ENCODE results near the gene VAPB.

The VAPB gene

GRCh38 chr20:58403272-58403671, 14.2 kb downstream of the VAPB start:
- Histone ChIP-seq H3K4me3 (ENCODE audit: low read length) (no peak overlapping the region), H3K4me2 (ENCODE audit: low read length) (no peak overlapping the region), H3K27me3 (ENCODE audit: insufficient read depth, low read length, poor library complexity) (no peaks in the 10 kb centered on the region), H3K79me2 (ENCODE audit: control insufficient read depth, insufficient read depth, low read length) (peaks cover 65% of the 10 kb centered on the region), H3K79me1 (ENCODE audit: low read length) (peaks cover 42% of the 10 kb centered on the region), H3K36me3 (ENCODE audit: control insufficient read depth, insufficient read depth, low read length) (no peaks in the 10 kb centered on the region), H3K4ac (ENCODE audit: low read depth, low read length) (no peak overlapping the region), H3K27ac (ENCODE audit: low read depth, low read length) (no peak overlapping the region), H2AK5ac (ENCODE audit: low read length) (no peak overlapping the region), H2BK120ac (ENCODE audit: low read depth, low read length) (no peak overlapping the region), H2BK5ac (ENCODE audit: low read length) (no peak overlapping the region), H3K56ac (ENCODE audit: low read length) (no peak overlapping the region), H4K8ac (ENCODE audit: low read depth, low read length) (no peak overlapping the region), H3K23ac (ENCODE audit: low read length) (no peak overlapping the region), H3K4me1 (ENCODE audit: control insufficient read depth, low read depth, low read length) (peaks cover 4% of the 10 kb centered on the region), H3K18ac (ENCODE audit: low read length) (no peak overlapping the region), H2BK15ac (replicated peaks; ENCODE audit: low read depth) (no peak overlapping the region), H3K9ac (ENCODE audit: low read length) (no peak overlapping the region), H4K5ac (ENCODE audit: low read length) (no peak overlapping the region)
- DNase-seq: no peak
- no CpG with 5 or more reads among the region's 3 CpGs for WGBS (ENCODE audit: extremely low coverage, insufficient coverage, low lambda C conversion rate)

- no peak overlapping the region for H3K4me2 ChIP-seq (ENCODE audit: low read length)
Observed at GRCh38 chr20:58405504-58406291, 16.7 kb downstream of the VAPB start.

GRCh38 chr20:58406422-58407001, 17.5 kb downstream of the VAPB start:
- Histone ChIP-seq H3K18ac (ENCODE audit: low read length) (no peak overlapping the region), H3K4me3 (ENCODE audit: low read length) (no peak overlapping the region), H3K79me1 (ENCODE audit: low read length) (peaks cover 32% of the 10 kb centered on the region), H3K23ac (ENCODE audit: low read length) (no peak overlapping the region), H3K56ac (ENCODE audit: low read length) (no peak overlapping the region), H2BK120ac (ENCODE audit: low read depth, low read length) (no peak overlapping the region), H4K8ac (ENCODE audit: low read depth, low read length) (no peak overlapping the region), H2BK15ac (replicated peaks; ENCODE audit: low read depth) (no peak overlapping the region), H2AK5ac (ENCODE audit: low read length) (no peak overlapping the region), H2BK5ac (ENCODE audit: low read length) (no peak overlapping the region), H3K79me2 (ENCODE audit: control insufficient read depth, insufficient read depth, low read length) (peaks cover 57% of the 10 kb centered on the region), H4K5ac (ENCODE audit: low read length) (no peak overlapping the region), H3K4me1 (ENCODE audit: control insufficient read depth, low read depth, low read length) (peaks cover 4% of the 10 kb centered on the region), H3K4ac (ENCODE audit: low read depth, low read length) (no peak overlapping the region), H3K27ac (ENCODE audit: low read depth, low read length) (no peak overlapping the region), H3K27me3 (ENCODE audit: insufficient read depth, low read length, poor library complexity) (no peaks in the 10 kb centered on the region), H3K4me2 (ENCODE audit: low read length) (no peak overlapping the region), H3K36me3 (ENCODE audit: control insufficient read depth, insufficient read depth, low read length) (no peaks in the 10 kb centered on the region), H3K9ac (ENCODE audit: low read length) (no peak overlapping the region)
- DNase-seq: no peak
- WGBS (ENCODE audit: extremely low coverage, insufficient coverage, low lambda C conversion rate): no CpG with 5 or more reads among the region's 4 CpGs

More at GRCh38 chr20:58405504-58406291, 16.7 kb downstream of the VAPB start:
- no peak for DNase-seq
- H3K23ac ChIP-seq (ENCODE audit: low read length): no peak overlapping the region
- no peak overlapping the region for H3K4me3 ChIP-seq (ENCODE audit: low read length)
- H2BK5ac ChIP-seq (ENCODE audit: low read length): no peak overlapping the region
- no peak overlapping the region for H3K27ac ChIP-seq (ENCODE audit: low read depth, low read length)
- H3K79me1 ChIP-seq (ENCODE audit: low read length): peaks cover 34% of the 10 kb centered on the region
- no peak overlapping the region for H3K4ac ChIP-seq (ENCODE audit: low read depth, low read length)
- no CpG with 5 or more reads among the region's 11 CpGs for WGBS (ENCODE audit: extremely low coverage, insufficient coverage, low lambda C conversion rate)
- H4K8ac ChIP-seq (ENCODE audit: low read depth, low read length): no peak overlapping the region
- H2BK120ac ChIP-seq (ENCODE audit: low read depth, low read length): no peak overlapping the region
- no peaks in the 10 kb centered on the region for H3K27me3 ChIP-seq (ENCODE audit: insufficient read depth, low read length, poor library complexity)
- H2BK15ac ChIP-seq (replicated peaks; ENCODE audit: low read depth): no peak overlapping the region
- H2AK5ac ChIP-seq (ENCODE audit: low read length): no peak overlapping the region
- H3K18ac ChIP-seq (ENCODE audit: low read length): no peak overlapping the region
- H3K56ac ChIP-seq (ENCODE audit: low read length): no peak overlapping the region
- no peaks in the 10 kb centered on the region for H3K36me3 ChIP-seq (ENCODE audit: control insufficient read depth, insufficient read depth, low read length)
- H3K79me2 ChIP-seq (ENCODE audit: control insufficient read depth, insufficient read depth, low read length): peaks cover 58% of the 10 kb centered on the region
- no peak overlapping the region for H4K5ac ChIP-seq (ENCODE audit: low read length)
- no peak overlapping the region for H3K9ac ChIP-seq (ENCODE audit: low read length)
- H3K4me1 ChIP-seq (ENCODE audit: control insufficient read depth, low read depth, low read length): peaks cover 4% of the 10 kb centered on the region

DNA sequence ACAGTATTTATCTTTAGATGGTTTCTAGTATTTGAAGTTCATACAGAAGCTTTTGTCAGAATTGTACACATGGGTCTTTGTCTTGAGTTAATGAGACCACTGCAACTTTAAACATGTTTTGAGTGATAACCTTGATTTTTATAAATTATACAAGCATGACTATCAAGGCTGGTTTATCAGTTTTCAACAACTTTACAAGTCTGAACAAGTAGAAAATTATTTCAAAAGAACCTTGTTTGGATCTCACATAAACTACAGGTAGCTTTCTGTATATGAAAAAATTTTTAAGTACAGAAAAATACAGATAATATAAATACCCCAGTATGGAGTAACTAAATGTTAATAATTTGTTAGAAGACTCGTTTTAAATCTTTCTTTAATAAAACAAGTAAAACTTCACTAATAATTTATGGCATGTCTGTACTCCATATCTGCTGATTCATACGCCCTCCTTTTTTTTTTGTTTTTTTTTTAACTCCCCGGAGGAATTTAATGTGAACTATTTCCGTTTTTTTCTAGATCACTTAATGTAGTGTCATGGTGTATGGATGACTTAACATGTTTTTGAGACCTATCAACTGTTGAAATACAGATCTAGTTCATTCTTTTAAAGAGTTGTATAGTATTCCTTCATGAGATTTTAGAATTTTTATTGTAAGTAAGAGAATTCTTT, 18.3 kb downstream of the VAPB start:
- Histone ChIP-seq H3K4me2 (ENCODE audit: low read length) (no peak overlapping the region), H4K5ac (ENCODE audit: low read length) (no peak overlapping the region), H2BK5ac (ENCODE audit: low read length) (no peak overlapping the region), H3K23ac (ENCODE audit: low read length) (no peak overlapping the region), H3K18ac (ENCODE audit: low read length) (no peak overlapping the region), H3K27ac (ENCODE audit: low read depth, low read length) (no peak overlapping the region), H3K9ac (ENCODE audit: low read length) (no peak overlapping the region), H3K79me1 (ENCODE audit: low read length) (peaks cover 30% of the 10 kb centered on the region), H3K4me3 (ENCODE audit: low read length) (no peak overlapping the region), H2BK120ac (ENCODE audit: low read depth, low read length) (no peak overlapping the region), H3K36me3 (ENCODE audit: control insufficient read depth, insufficient read depth, low read length) (no peaks in the 10 kb centered on the region), H2BK15ac (replicated peaks; ENCODE audit: low read depth) (no peak overlapping the region), H3K56ac (ENCODE audit: low read length) (no peak overlapping the region), H4K8ac (ENCODE audit: low read depth, low read length) (no peak overlapping the region), H3K4ac (ENCODE audit: low read depth, low read length) (no peak overlapping the region), H3K4me1 (ENCODE audit: control insufficient read depth, low read depth, low read length) (peaks cover 4% of the 10 kb centered on the region), H3K79me2 (ENCODE audit: control insufficient read depth, insufficient read depth, low read length) (peaks cover 49% of the 10 kb centered on the region), H2AK5ac (ENCODE audit: low read length) (no peak overlapping the region), H3K27me3 (ENCODE audit: insufficient read depth, low read length, poor library complexity) (no peaks in the 10 kb centered on the region)
- DNase-seq: no peak
- no CpG with 5 or more reads among the region's 4 CpGs for WGBS (ENCODE audit: extremely low coverage, insufficient coverage, low lambda C conversion rate)

- no peak overlapping the region for H2BK5ac ChIP-seq (ENCODE audit: low read length)
- H4K5ac ChIP-seq (ENCODE audit: low read length): no peak overlapping the region
- H2BK15ac ChIP-seq (replicated peaks; ENCODE audit: low read depth): no peak overlapping the region
- H3K79me2 ChIP-seq (ENCODE audit: control insufficient read depth, insufficient read depth, low read length): peaks cover 45% of the 10 kb centered on the region
- no peak overlapping the region for H4K8ac ChIP-seq (ENCODE audit: low read depth, low read length)
- H3K18ac ChIP-seq (ENCODE audit: low read length): no peak overlapping the region
- H3K23ac ChIP-seq (ENCODE audit: low read length): no peak overlapping the region
- no peak overlapping the region for H3K56ac ChIP-seq (ENCODE audit: low read length)
- H2AK5ac ChIP-seq (ENCODE audit: low read length): no peak overlapping the region
- peaks cover 4% of the 10 kb centered on the region for H3K4me1 ChIP-seq (ENCODE audit: control insufficient read depth, low read depth, low read length)
- H3K4ac ChIP-seq (ENCODE audit: low read depth, low read length): no peak overlapping the region
- H3K27ac ChIP-seq (ENCODE audit: low read depth, low read length): no peak overlapping the region
- no peak overlapping the region for H3K4me2 ChIP-seq (ENCODE audit: low read length)
- no peak for DNase-seq
- WGBS (ENCODE audit: extremely low coverage, insufficient coverage, low lambda C conversion rate): no CpG with 5 or more reads among the region's 2 CpGs
- H2BK120ac ChIP-seq (ENCODE audit: low read depth, low read length): no peak overlapping the region
- peaks cover 27% of the 10 kb centered on the region for H3K79me1 ChIP-seq (ENCODE audit: low read length)
- H3K4me3 ChIP-seq (ENCODE audit: low read length): no peak overlapping the region
- H3K27me3 ChIP-seq (ENCODE audit: insufficient read depth, low read length, poor library complexity): no peaks in the 10 kb centered on the region
- no peak overlapping the region for H3K9ac ChIP-seq (ENCODE audit: low read length)
- H3K36me3 ChIP-seq (ENCODE audit: control insufficient read depth, insufficient read depth, low read length): no peaks in the 10 kb centered on the region
Observed at GRCh38 chr20:58407966-58408557, 19.0 kb downstream of the VAPB start.
